Astrocyte (in vitro differentiated cells and primary cell): Measurements from ENCODE around the gene ITPR2. TPM values are rescaled to one million over a fixed set of nuclear protein-coding genes. Genes with fewer than 3 reads are reported as not detected.

Source experiments
- DNase-seq: peaks from one replicate; pipeline ENCODE4 v3.0.0-alpha.2; 2010; ENCODE audit warnings: low read depth
- FAIRE-seq: peaks from 2 replicates; lab custom pipeline; 2011; peaks lifted over from hg19 to GRCh38; lab: Jason Lieb, UNC
- H2AFZ ChIP-seq: 2 replicates; pipeline ENCODE4 v1.6.0; 2012; ENCODE audit warnings: low read depth, low read length, inconsistent platforms
- H3K27ac ChIP-seq: 2 replicates; pipeline ENCODE4 v1.5.1; 2011; ENCODE audit warnings: low read depth, low read length, inconsistent platforms
- H3K27me3 ChIP-seq: 2 replicates; pipeline ENCODE4 v1.6.0; 2011; ENCODE audit warnings: low read length, inconsistent platforms; ENCODE audit not compliant: insufficient read depth
- H3K36me3 ChIP-seq: 2 replicates; pipeline ENCODE4 v1.5.1; 2011; ENCODE audit warnings: low read length, inconsistent platforms; ENCODE audit not compliant: insufficient read depth
- H3K4me1 ChIP-seq: 2 replicates; pipeline ENCODE4 v1.5.1; 2011; ENCODE audit warnings: low read length, inconsistent platforms; ENCODE audit not compliant: insufficient read depth
- H3K4me2 ChIP-seq: 2 replicates; pipeline ENCODE4 v1.6.0; 2012; ENCODE audit warnings: low read length, inconsistent platforms
- H3K4me3 ChIP-seq: 2 replicates; pipeline ENCODE4 v1.5.1; 2011; ENCODE audit warnings: low read depth, mild to moderate bottlenecking, low read length, inconsistent platforms; ENCODE audit not compliant: insufficient read depth
- H3K79me2 ChIP-seq: 2 replicates; pipeline ENCODE4 v1.6.0; 2012; ENCODE audit warnings: mild to moderate bottlenecking, low read length, inconsistent platforms; ENCODE audit not compliant: insufficient read depth
- H3K9ac ChIP-seq: 2 replicates; pipeline ENCODE4 v1.6.0; 2012; ENCODE audit warnings: mild to moderate bottlenecking, low read length, inconsistent platforms
- H3K9me3 ChIP-seq: 2 replicates; pipeline ENCODE4 v1.5.1; 2012; ENCODE audit warnings: low read depth, mild to moderate bottlenecking, low read length, inconsistent platforms; ENCODE audit not compliant: insufficient read depth
- H4K20me1 ChIP-seq: 2 replicates; pipeline ENCODE4 v1.6.0; 2012; ENCODE audit warnings: low read length, inconsistent platforms; ENCODE audit not compliant: insufficient read depth
- H3K27ac Mint-ChIP-seq: one replicate; pipeline ENCODE4 v1.8.0; 2021; ENCODE audit warnings: mild to moderate bottlenecking, mixed read lengths; ENCODE audit not compliant: unreplicated experiment
- H3K27me3 Mint-ChIP-seq: one replicate; pipeline ENCODE4 v1.8.0; 2021; ENCODE audit warnings: low read depth, mixed read lengths; ENCODE audit not compliant: unreplicated experiment
- H3K36me3 Mint-ChIP-seq: one replicate; pipeline ENCODE4 v1.8.0; 2021; ENCODE audit warnings: low read depth, mixed read lengths; ENCODE audit not compliant: unreplicated experiment
- H3K4me1 Mint-ChIP-seq: one replicate; pipeline ENCODE4 v1.8.0; 2021; ENCODE audit warnings: low read depth, mixed read lengths; ENCODE audit not compliant: unreplicated experiment
- H3K4me3 Mint-ChIP-seq: one replicate; pipeline ENCODE4 v1.8.0; 2021; ENCODE audit warnings: mild to moderate bottlenecking, moderate library complexity, mixed read lengths; ENCODE audit not compliant: unreplicated experiment
- H3K9me3 Mint-ChIP-seq: one replicate; pipeline ENCODE4 v1.8.0; 2021; ENCODE audit warnings: mild to moderate bottlenecking, mixed read lengths; ENCODE audit not compliant: unreplicated experiment
- EZH2 ChIP-seq: IDR thresholded peaks from 2 replicates; pipeline ENCODE4 v1.6.1; 2012; ENCODE audit warnings: mild to moderate bottlenecking, low read length, inconsistent platforms; ENCODE audit not compliant: insufficient read depth
- total RNA-seq: library from RNA; stranded (reverse); gene quantifications from 2 replicates; pipeline ENCODE4 v1.2.1, GENCODE V29; 2021
- TF ChIP-seq, protein P1 (sequence below): IDR thresholded peaks from 2 replicates; pipeline ENCODE4 v1.5.1; 2011; ENCODE audit warnings: low read depth, mild to moderate bottlenecking, inconsistent platforms, low read length, moderate library complexity; ENCODE audit not compliant: insufficient read depth

Gene ITPR2
- total RNA-seq, 1 donor from 2014 or later, result 24.4 TPM

DNA sequence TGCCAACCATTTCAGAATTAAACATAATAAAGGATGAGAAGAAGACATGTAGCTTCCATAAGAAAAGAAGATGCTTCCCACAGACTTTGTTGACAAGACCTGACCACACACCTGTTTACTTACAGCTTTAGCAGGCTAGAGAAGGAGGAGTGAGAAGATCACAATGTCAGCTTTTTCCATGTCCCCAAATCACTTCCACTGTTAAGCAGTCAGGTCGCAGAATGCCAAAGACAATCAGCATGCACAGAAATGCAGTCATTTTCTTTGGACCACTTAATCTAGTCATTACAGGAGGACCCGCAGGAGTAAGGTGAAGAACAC lies 322.7 kb downstream of the ITPR2 start:
- no peak overlapping the region for H3K4me2 ChIP-seq
- Mint-ChIP-seq H3K27ac (no peak overlapping the region), H3K36me3 (no peaks in the 10 kb centered on the region), H3K27me3 (no peaks in the 10 kb centered on the region), H3K4me1 (peaks cover 2% of the 10 kb centered on the region), H3K4me3 (no peak overlapping the region), H3K9me3 (no peaks in the 10 kb centered on the region)
- no peak overlapping the region for H2AFZ ChIP-seq
- DNase-seq (no peak), FAIRE-seq (no peak)
- H3K4me1 ChIP-seq, result no peaks in the 10 kb centered on the region
- no peaks in the 10 kb centered on the region for H3K36me3 ChIP-seq
- H3K9ac ChIP-seq, result no peak overlapping the region
- no peak overlapping the region for H3K4me3 ChIP-seq
- no peak for TF ChIP-seq EZH2
- no peak overlapping the region for H3K27ac ChIP-seq
- H3K9me3 ChIP-seq, result no peaks in the 10 kb centered on the region
- H3K79me2 ChIP-seq, result no peaks in the 10 kb centered on the region
- no peaks in the 10 kb centered on the region for H4K20me1 ChIP-seq
- H3K27me3 ChIP-seq, result no peaks in the 10 kb centered on the region

DNA sequence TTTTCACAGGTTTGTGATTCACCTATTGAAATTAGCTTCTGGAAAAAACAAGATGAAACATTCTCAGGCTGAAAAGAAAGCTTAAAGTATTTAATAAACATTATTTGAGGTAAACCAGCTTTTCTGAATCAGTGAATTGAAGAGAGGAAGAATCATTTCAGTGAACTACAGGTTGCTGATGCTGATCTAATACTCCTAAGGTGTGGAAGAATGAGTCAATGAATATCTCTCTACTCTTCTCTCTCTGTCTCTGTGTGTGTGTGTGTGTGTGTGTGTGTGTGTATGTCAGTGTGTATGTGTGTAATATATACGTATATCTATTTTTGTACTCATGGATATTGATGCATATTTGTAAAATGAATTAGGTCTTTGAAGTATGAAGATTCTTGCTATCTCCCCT lies 325.4 kb downstream of the ITPR2 start:
- Histone ChIP-seq H3K27me3 (no peaks in the 10 kb centered on the region), H3K9me3 (no peaks in the 10 kb centered on the region), H3K4me3 (no peak overlapping the region), H4K20me1 (no peaks in the 10 kb centered on the region), H3K79me2 (no peaks in the 10 kb centered on the region), H3K27ac (no peak overlapping the region), H3K4me2 (no peak overlapping the region), H3K4me1 (no peaks in the 10 kb centered on the region), H3K9ac (no peak overlapping the region), H2AFZ (no peak overlapping the region), H3K36me3 (no peaks in the 10 kb centered on the region)
- H3K27ac Mint-ChIP-seq, result no peak overlapping the region
- H3K9me3 Mint-ChIP-seq, result no peaks in the 10 kb centered on the region
- no peak overlapping the region for H3K4me3 Mint-ChIP-seq
- H3K36me3 Mint-ChIP-seq, result no peaks in the 10 kb centered on the region
- no peak for FAIRE-seq
- no peaks in the 10 kb centered on the region for H3K27me3 Mint-ChIP-seq
- DNase-seq, result no peak
- TF ChIP-seq, protein P1, sequence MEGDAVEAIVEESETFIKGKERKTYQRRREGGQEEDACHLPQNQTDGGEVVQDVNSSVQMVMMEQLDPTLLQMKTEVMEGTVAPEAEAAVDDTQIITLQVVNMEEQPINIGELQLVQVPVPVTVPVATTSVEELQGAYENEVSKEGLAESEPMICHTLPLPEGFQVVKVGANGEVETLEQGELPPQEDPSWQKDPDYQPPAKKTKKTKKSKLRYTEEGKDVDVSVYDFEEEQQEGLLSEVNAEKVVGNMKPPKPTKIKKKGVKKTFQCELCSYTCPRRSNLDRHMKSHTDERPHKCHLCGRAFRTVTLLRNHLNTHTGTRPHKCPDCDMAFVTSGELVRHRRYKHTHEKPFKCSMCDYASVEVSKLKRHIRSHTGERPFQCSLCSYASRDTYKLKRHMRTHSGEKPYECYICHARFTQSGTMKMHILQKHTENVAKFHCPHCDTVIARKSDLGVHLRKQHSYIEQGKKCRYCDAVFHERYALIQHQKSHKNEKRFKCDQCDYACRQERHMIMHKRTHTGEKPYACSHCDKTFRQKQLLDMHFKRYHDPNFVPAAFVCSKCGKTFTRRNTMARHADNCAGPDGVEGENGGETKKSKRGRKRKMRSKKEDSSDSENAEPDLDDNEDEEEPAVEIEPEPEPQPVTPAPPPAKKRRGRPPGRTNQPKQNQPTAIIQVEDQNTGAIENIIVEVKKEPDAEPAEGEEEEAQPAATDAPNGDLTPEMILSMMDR, result no peak
- no peak for TF ChIP-seq EZH2
- peaks cover 2% of the 10 kb centered on the region for H3K4me1 Mint-ChIP-seq

DNA sequence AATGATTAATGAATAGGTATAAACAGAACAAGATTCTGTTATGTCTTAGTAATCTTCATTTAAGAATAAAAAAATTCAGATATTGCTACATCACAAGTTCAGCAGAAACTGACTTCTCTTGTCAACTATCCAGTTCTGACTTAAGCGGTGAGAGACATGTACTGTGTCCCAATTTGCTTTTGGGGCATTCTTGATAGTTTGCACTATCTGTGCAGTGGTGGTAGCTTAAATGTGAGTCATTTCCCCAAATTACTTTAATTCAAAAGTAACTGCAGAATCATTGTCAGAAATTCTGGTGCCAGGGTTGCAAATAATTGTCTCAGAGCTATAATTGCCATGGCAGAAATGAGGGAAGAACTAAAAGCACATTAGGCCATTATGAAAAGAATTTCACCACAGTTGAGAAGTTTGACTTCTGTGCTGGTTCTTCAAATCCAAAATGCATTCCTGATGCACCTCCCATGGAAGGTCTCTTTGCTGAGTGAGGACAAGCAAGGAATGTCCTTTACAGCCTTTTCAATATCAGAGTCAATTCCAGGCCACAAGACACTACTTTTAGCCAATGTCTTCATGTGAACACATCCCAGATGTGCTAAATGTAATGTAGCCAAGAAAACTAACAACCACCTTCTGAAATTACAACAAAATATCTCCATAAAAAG lies 332.9 kb downstream of the ITPR2 start:
- H3K36me3 Mint-ChIP-seq, result no peaks in the 10 kb centered on the region
- TF ChIP-seq, protein P1, result no peak
- no peak for TF ChIP-seq EZH2
- H3K79me2 ChIP-seq, result no peaks in the 10 kb centered on the region
- no peaks in the 10 kb centered on the region for H3K36me3 ChIP-seq
- DNase-seq (no peak), FAIRE-seq (no peak)
- no peaks in the 10 kb centered on the region for H3K9me3 ChIP-seq
- no peak overlapping the region for H3K27ac ChIP-seq
- H2AFZ ChIP-seq, result no peak overlapping the region
- H3K9ac ChIP-seq, result no peak overlapping the region
- H3K27me3 ChIP-seq, result no peaks in the 10 kb centered on the region
- H3K4me1 ChIP-seq, result no peaks in the 10 kb centered on the region
- H3K4me2 ChIP-seq, result no peak overlapping the region
- H3K9me3 Mint-ChIP-seq, result no peaks in the 10 kb centered on the region
- H3K27ac Mint-ChIP-seq, result no peak overlapping the region
- H3K27me3 Mint-ChIP-seq, result no peaks in the 10 kb centered on the region
- no peak overlapping the region for H3K4me3 ChIP-seq
- H4K20me1 ChIP-seq, result no peaks in the 10 kb centered on the region
- H3K4me3 Mint-ChIP-seq, result no peak overlapping the region
- peaks cover 5% of the 10 kb centered on the region for H3K4me1 Mint-ChIP-seq
